Endothelial cell of umbilical vein (primary cell): ENCODE measurements around the gene SLC5A12. TPM values are rescaled to one million over a fixed set of nuclear protein-coding genes. Genes with fewer than 3 reads are reported as not detected.

Experiments
- BruUV-seq: library from RNA; stranded (reverse); fragments of 400-500 nt; replicated peaks from 2 replicates; lab custom pipeline; 2021; lab: Mats Ljungman, UMichigan
- CTCF ChIA-PET: fragments of 300-600, 350-600 bp; sonication (Branson Sonifier 250); formaldehyde crosslinking; loops from one replicate; lab custom pipeline; 2021; ENCODE audit warnings: antibody characterized with exemption, inconsistent platforms; lab: Charles Lee
- POLR2A ChIA-PET: fragments of 300-600, 350-600 bp; sonication (Branson Sonifier 250); formaldehyde crosslinking; loops from one replicate; lab custom pipeline; 2021; ENCODE audit warnings: antibody characterized with exemption, inconsistent platforms; lab: Charles Lee
- DNase-seq: peaks from one replicate; pipeline ENCODE4 v3.0.0-alpha.2; 2011; ENCODE audit warnings: low read depth, low spot score
- FAIRE-seq: peaks from 2 replicates; lab custom pipeline; 2011; peaks lifted over from hg19 to GRCh38; lab: Jason Lieb, UNC
- H2AFZ ChIP-seq: 2 replicates; pipeline ENCODE4 v1.6.0; 2012; ENCODE audit warnings: low read depth, low read length, control low read depth, inconsistent platforms
- H3K27ac ChIP-seq: 2 replicates; pipeline ENCODE4 v1.5.1; 2011; ENCODE audit warnings: low read depth, mild to moderate bottlenecking, control low read depth, low read length, moderate library complexity; ENCODE audit not compliant: insufficient read depth
- H3K27me3 ChIP-seq, 2 experiments: 2 replicates each; pipeline versions ENCODE4 v1.6.0 to v1.6.1; 2011; ENCODE audit warnings: low read length in 2 of 2, mixed read lengths in 1 of 2; ENCODE audit not compliant: control insufficient read depth in 2 of 2, insufficient read depth in 2 of 2
- H3K36me3 ChIP-seq, 2 experiments: 2 replicates in 1 of 2; 3 replicates in 1 of 2; pipeline ENCODE4 v1.5.1; 2011; ENCODE audit warnings: low read length in 2 of 2, mild to moderate bottlenecking in 1 of 2, moderate library complexity in 1 of 2; ENCODE audit not compliant: control insufficient read depth in 2 of 2, insufficient read depth in 2 of 2; ENCODE audit errors: extremely low read depth in 1 of 2
- H3K4me1 ChIP-seq: 3 replicates; pipeline ENCODE4 v1.5.1; 2011; ENCODE audit warnings: mild to moderate bottlenecking, low read length; ENCODE audit not compliant: control insufficient read depth, insufficient read depth; ENCODE audit errors: extremely low read depth
- H3K4me2 ChIP-seq: 2 replicates; pipeline ENCODE4 v1.6.1; 2011; ENCODE audit warnings: low read length, control low read depth, mixed read lengths; ENCODE audit not compliant: insufficient read depth
- H3K4me3 ChIP-seq, 3 experiments: fragments of 200-600 bp in 1 of 3; sonication (generic), shearing (Covaris generic) in 1 of 3; replicated peaks in 1 of 3; 2 replicates each; pipeline ENCODE4 v1.5.1; 2011 to 2016; ENCODE audit warnings: control low read depth in 3 of 3, low read length in 3 of 3, mild to moderate bottlenecking in 2 of 3, inconsistent platforms in 1 of 3, low read depth in 1 of 3, moderate library complexity in 1 of 3; ENCODE audit not compliant: insufficient read depth in 1 of 3
- H3K79me2 ChIP-seq: 2 replicates; pipeline ENCODE4 v1.6.0; 2012; ENCODE audit warnings: low read length, inconsistent platforms; ENCODE audit not compliant: control insufficient read depth, insufficient read depth
- H3K9ac ChIP-seq: replicated peaks from 2 replicates; pipeline ENCODE3; 2011; ENCODE audit warnings: low read length, control low read depth; ENCODE audit not compliant: insufficient read depth; ENCODE audit errors: extremely low read depth
- H3K9me1 ChIP-seq: replicated peaks from 3 replicates; pipeline ENCODE4 v1.6.0; 2011; ENCODE audit warnings: mild to moderate bottlenecking, low read length; ENCODE audit not compliant: control insufficient read depth, insufficient read depth; ENCODE audit errors: extremely low read depth
- H3K9me3 ChIP-seq: replicated peaks from 2 replicates; pipeline ENCODE4 v1.5.1; 2012; ENCODE audit warnings: low read length, inconsistent platforms; ENCODE audit not compliant: control insufficient read depth, insufficient read depth
- H4K20me1 ChIP-seq: replicated peaks from 2 replicates; pipeline ENCODE3; 2011; ENCODE audit warnings: mild to moderate bottlenecking, low read length; ENCODE audit not compliant: control insufficient read depth, insufficient read depth; ENCODE audit errors: extremely low read depth
- EZH2 ChIP-seq: IDR thresholded peaks from 2 replicates; pipeline ENCODE4 v1.6.1; 2012; ENCODE audit warnings: borderline replicate concordance, low read depth, mild to moderate bottlenecking, moderate library complexity, low read length, inconsistent platforms; ENCODE audit not compliant: severe bottlenecking
- FOS ChIP-seq: IDR thresholded peaks from 2 replicates; pipeline ENCODE4 v1.6.1; 2011; ENCODE audit warnings: mild to moderate bottlenecking, low read length, moderate library complexity, borderline replicate concordance; ENCODE audit not compliant: insufficient read depth
- GATA2 ChIP-seq: IDR thresholded peaks from 2 replicates; pipeline ENCODE4 v1.7.0; 2011; ENCODE audit warnings: low read depth, mild to moderate bottlenecking, moderate library complexity, mixed read lengths, low read length; ENCODE audit not compliant: insufficient read length, insufficient read depth
- JUN ChIP-seq: IDR thresholded peaks from 2 replicates; pipeline ENCODE4 v1.6.1; 2011; ENCODE audit warnings: borderline replicate concordance, low read depth; ENCODE audit not compliant: insufficient read length, insufficient read depth
- MAX ChIP-seq: IDR thresholded peaks from 2 replicates; pipeline ENCODE4 v1.6.1; 2011; ENCODE audit not compliant: insufficient read depth, insufficient read length
- MYC ChIP-seq: IDR thresholded peaks from one replicate; pipeline ENCODE4 v1.6.1; 2011; ENCODE audit warnings: mild to moderate bottlenecking, low read depth, low read length
- POLR2A ChIP-seq: IDR thresholded peaks from 2 replicates; pipeline ENCODE4 v1.6.1; 2012; ENCODE audit warnings: low read depth, mild to moderate bottlenecking, control low read depth, low read length
- POLR2AphosphoS5 ChIP-seq: IDR thresholded peaks from 2 replicates; pipeline ENCODE4 v1.6.1; 2012; ENCODE audit warnings: low read depth, mild to moderate bottlenecking, control low read depth, low read length, moderate library complexity; ENCODE audit not compliant: insufficient read depth
- dilution Hi-C: fragments of 300-500 bp; cut with MboI; formaldehyde crosslinking; loops from one replicate; pipeline ENCODE4 v1.15.0; 2019; ENCODE audit warnings: low sequenced_read_pairs; ENCODE audit not compliant: extremely low pct_ligation_motif_present
- intact Hi-C: fragments of 100-400 bp; cut with micrococcal nuclease; formaldehyde crosslinking; loops from one replicate; pipeline ENCODE4 v1.10.0; 2022
- polyA plus RNA-seq, 4 experiments: library from polyadenylated mRNA; depleted of rRNA in 3 of 4; stranded (reverse) in 3 of 4; unstranded in 1 of 4; fragments of >200 nt; gene quantifications; 2 replicates each; pipeline versions ENCODE4 v1.2.1 to v1.2.3, GENCODE V29; 2011 to 2012; ENCODE audit warnings: missing spikeins in 1 of 4
- total RNA-seq: library from RNA; stranded (reverse); gene quantifications from 2 replicates; pipeline ENCODE4 v1.2.3, GENCODE V29; 2021
- TF ChIP-seq, protein P1 (sequence below), 2 donors: IDR thresholded peaks; 1 replicate in 1 of 2; 2 replicates in 1 of 2; pipeline ENCODE4 v1.5.1; 2011; ENCODE audit warnings: low read length in 2 of 2, mild to moderate bottlenecking in 2 of 2, moderate library complexity in 2 of 2, control low read depth in 1 of 2, inconsistent platforms in 1 of 2, low read depth in 1 of 2; ENCODE audit not compliant: insufficient read depth in 1 of 2; ENCODE audit errors: extremely low read depth in 1 of 2

Gene SLC5A12
- total and polyA plus RNA-seq, 2 donors (not counting 3 experiments of a cell fraction or from before 2014, with no cell fraction given) = not detected

- TF ChIP-seq POLR2AphosphoS5 = no peak
- TF ChIP-seq POLR2A = no peak
- no peak for TF ChIP-seq MYC
- TF ChIP-seq JUN = no peak
- TF ChIP-seq FOS = no peak
- TF ChIP-seq EZH2 = no peak
- TF ChIP-seq MAX = no peak
- TF ChIP-seq, protein P1, sequence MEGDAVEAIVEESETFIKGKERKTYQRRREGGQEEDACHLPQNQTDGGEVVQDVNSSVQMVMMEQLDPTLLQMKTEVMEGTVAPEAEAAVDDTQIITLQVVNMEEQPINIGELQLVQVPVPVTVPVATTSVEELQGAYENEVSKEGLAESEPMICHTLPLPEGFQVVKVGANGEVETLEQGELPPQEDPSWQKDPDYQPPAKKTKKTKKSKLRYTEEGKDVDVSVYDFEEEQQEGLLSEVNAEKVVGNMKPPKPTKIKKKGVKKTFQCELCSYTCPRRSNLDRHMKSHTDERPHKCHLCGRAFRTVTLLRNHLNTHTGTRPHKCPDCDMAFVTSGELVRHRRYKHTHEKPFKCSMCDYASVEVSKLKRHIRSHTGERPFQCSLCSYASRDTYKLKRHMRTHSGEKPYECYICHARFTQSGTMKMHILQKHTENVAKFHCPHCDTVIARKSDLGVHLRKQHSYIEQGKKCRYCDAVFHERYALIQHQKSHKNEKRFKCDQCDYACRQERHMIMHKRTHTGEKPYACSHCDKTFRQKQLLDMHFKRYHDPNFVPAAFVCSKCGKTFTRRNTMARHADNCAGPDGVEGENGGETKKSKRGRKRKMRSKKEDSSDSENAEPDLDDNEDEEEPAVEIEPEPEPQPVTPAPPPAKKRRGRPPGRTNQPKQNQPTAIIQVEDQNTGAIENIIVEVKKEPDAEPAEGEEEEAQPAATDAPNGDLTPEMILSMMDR (IDR thresholded peaks at IDR 0.05; ENCODE audit: extremely low read depth in 1 of 2, insufficient read depth in 1 of 2, low read depth in 1 of 2, low read length in 2 of 2) = no peak
- TF ChIP-seq GATA2 = no peak
- Histone ChIP-seq H3K9ac (no peak overlapping the region), H3K4me3 (no peak overlapping the region), H4K20me1 (no peaks in the 10 kb centered on the region), H3K79me2 (no peaks in the 10 kb centered on the region), H3K27me3 (no peaks in the 10 kb centered on the region), H3K36me3 (no peaks in the 10 kb centered on the region), H3K27ac (no peak overlapping the region), H3K4me2 (no peak overlapping the region), H3K4me1 (no peaks in the 10 kb centered on the region), H3K9me1 (no peaks in the 10 kb centered on the region), H3K9me3 (no peaks in the 10 kb centered on the region), H2AFZ (no peak overlapping the region)
- ChIA-PET POLR2A (no interaction called here), CTCF (no interaction called here)
- BruUV-seq = no TSS peak
- dilution Hi-C loops (no loop called here), intact Hi-C loops (no loop called here)
- FAIRE-seq (no peak), DNase-seq (no peak)
Observed at GRCh38 chr11:26621132-26621531, 100.7 kb downstream of the SLC5A12 start.
